Esophagus muscularis mucosa (tissue), 4 donors: Measurements from ENCODE around the gene ERBB4. TPM values are rescaled to one million over a fixed set of nuclear protein-coding genes. Genes with fewer than 3 reads are reported as not detected.

ENCODE experiments used
- DNase-seq: peaks from one replicate; pipeline ENCODE4 v3.0.0-alpha.2; 2017; ENCODE audit errors: extremely low spot score
- H3K27ac ChIP-seq, 4 donors: fragments of 200-600 bp; sonication (generic); replicated peaks in 1 of 4; 1 replicate in 3 of 4; 2 replicates in 1 of 4; pipeline ENCODE4 v1.5.1; 2016 to 2019; ENCODE audit warnings: mild to moderate bottlenecking in 1 of 4
- H3K27me3 ChIP-seq, 4 donors: fragments of 200-600 bp; sonication (generic); one replicate each; pipeline versions ENCODE4 v1.5.1 to v1.6.0; 2016 to 2019
- H3K36me3 ChIP-seq, 4 donors: fragments of 200-600 bp; sonication (generic); one replicate each; pipeline ENCODE4 v1.5.1; 2016 to 2019
- H3K4me1 ChIP-seq, 4 donors: fragments of 200-600 bp; sonication (generic); one replicate each; pipeline ENCODE4 v1.5.1; 2016 to 2019
- H3K4me3 ChIP-seq, 4 donors: fragments of 200-600 bp; sonication (generic); 1 replicate in 2 of 4; 2 replicates in 2 of 4; pipeline ENCODE4 v1.5.1; 2016 to 2019; ENCODE audit warnings: mild to moderate bottlenecking in 4 of 4, moderate library complexity in 1 of 4
- H3K9me3 ChIP-seq, 4 donors: fragments of 200-600 bp; sonication (generic); 1 replicate in 3 of 4; 2 replicates in 1 of 4; pipeline ENCODE4 v1.5.1; 2016 to 2019
- EP300 ChIP-seq: sonication (generic); formaldehyde crosslinking; IDR thresholded peaks from one replicate; pipeline ENCODE4 v1.6.1; 2017; ENCODE audit warnings: antibody characterized with exemption
- POLR2A ChIP-seq: fragments of 450-650 bp; IDR thresholded peaks from one replicate; pipeline ENCODE4 v1.6.1; 2017; ENCODE audit warnings: antibody characterized with exemption, moderate library complexity, mild to moderate bottlenecking, low read depth
- POLR2AphosphoS5 ChIP-seq, 2 donors: sonication (generic); formaldehyde crosslinking; IDR thresholded peaks; one replicate each; pipeline ENCODE4 v1.6.1; 2017; ENCODE audit warnings: antibody characterized with exemption in 2 of 2
- WGBS: methylation state at CpG from one replicate; pipeline ENCODE4 v1.1.5; 2018; 5-methylcytosine and 5-hydroxymethylcytosine counted together
- intact Hi-C: fragments of 100-400 bp; cut with DNase I; formaldehyde crosslinking; loops from one replicate; pipeline ENCODE4 v1.15.1; 2023
- total RNA-seq, 4 donors: library from RNA; depleted of rRNA; stranded (reverse); fragments of >200 nt; gene quantifications; one replicate each; pipeline versions ENCODE4 v1.1.0 to v1.2.1, GENCODE V29; 2016
- TF ChIP-seq, protein P1 (sequence below), 3 experiments: fragments of 200-600 bp in 2 of 3; fragments of 450-650 bp in 1 of 3; sonication (generic) in 2 of 3; IDR thresholded peaks; one replicate each; pipeline ENCODE4 v1.5.1; 2017 to 2019; ENCODE audit warnings: antibody characterized with exemption in 3 of 3, mild to moderate bottlenecking in 2 of 3, moderate library complexity in 1 of 3

Gene ERBB4
- total RNA-seq, 4 donors from 2014 or later, result under 0.01 to 0.19 (median 0.17) TPM

DNA sequence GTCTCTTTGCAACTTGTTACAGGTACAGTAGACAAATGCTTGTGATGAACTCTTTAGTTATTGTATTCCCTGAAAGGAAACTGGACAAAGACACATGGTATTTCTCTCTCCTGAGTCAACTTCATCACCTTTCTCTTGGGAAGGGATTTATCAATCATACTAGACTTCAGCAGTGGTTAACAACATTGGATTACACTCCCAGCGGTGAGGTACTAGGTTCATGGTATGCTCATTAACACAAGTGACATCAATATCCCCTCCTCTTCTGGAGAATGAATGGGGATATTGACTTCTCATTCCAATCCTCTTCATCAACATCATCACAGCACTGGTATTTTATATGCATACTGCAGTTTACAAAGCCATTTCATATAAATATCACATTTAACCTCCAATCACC is 574.6 kb downstream of the ERBB4 start:
- intact Hi-C loops, result no loop called here
- Histone ChIP-seq H3K27ac (no peak overlapping the region), H3K9me3 (no peaks in the 10 kb centered on the region), H3K4me1 (no peaks in the 10 kb centered on the region), H3K36me3 (no peaks in the 10 kb centered on the region), H3K4me3 (no peak overlapping the region), H3K27me3 (no peaks in the 10 kb centered on the region)
- DNase-seq, result no peak
- TF ChIP-seq, protein P1, sequence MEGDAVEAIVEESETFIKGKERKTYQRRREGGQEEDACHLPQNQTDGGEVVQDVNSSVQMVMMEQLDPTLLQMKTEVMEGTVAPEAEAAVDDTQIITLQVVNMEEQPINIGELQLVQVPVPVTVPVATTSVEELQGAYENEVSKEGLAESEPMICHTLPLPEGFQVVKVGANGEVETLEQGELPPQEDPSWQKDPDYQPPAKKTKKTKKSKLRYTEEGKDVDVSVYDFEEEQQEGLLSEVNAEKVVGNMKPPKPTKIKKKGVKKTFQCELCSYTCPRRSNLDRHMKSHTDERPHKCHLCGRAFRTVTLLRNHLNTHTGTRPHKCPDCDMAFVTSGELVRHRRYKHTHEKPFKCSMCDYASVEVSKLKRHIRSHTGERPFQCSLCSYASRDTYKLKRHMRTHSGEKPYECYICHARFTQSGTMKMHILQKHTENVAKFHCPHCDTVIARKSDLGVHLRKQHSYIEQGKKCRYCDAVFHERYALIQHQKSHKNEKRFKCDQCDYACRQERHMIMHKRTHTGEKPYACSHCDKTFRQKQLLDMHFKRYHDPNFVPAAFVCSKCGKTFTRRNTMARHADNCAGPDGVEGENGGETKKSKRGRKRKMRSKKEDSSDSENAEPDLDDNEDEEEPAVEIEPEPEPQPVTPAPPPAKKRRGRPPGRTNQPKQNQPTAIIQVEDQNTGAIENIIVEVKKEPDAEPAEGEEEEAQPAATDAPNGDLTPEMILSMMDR (IDR thresholded peaks at IDR 0.05), result no peak
- TF ChIP-seq POLR2AphosphoS5 (IDR thresholded peaks at IDR 0.05) (no peak), EP300 (no peak), POLR2A (no peak)
- WGBS, result 59% methylated on average over 1 of the region's 1 CpG

DNA sequence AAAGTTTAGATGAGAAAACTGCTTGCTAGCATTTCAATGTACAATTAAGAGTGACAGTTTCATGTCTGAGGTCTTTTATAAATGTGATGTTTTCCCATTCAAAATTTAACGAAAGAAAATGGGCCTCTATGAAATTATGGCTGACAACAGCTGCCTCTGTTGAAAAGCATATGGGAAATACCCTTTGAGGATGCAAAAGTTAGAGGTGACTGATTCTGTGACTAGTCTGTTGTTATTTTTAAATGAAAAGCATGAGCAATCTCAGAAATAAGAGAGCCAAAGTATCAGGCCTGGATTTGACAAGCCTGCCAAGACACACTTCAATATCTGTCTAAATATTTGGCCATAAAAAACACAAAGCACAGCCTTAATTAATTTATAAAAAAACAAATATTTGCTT is 580.8 kb downstream of the ERBB4 start:
- Histone ChIP-seq H3K27ac (no peak overlapping the region), H3K27me3 (no peaks in the 10 kb centered on the region), H3K4me3 (no peak overlapping the region), H3K9me3 (no peaks in the 10 kb centered on the region), H3K4me1 (no peaks in the 10 kb centered on the region), H3K36me3 (no peaks in the 10 kb centered on the region)
- DNase-seq, result no peak
- WGBS, result 66% methylated on average over 1 of the region's 1 CpG
- TF ChIP-seq EP300 (no peak), POLR2A (no peak), POLR2AphosphoS5 (IDR thresholded peaks at IDR 0.05) (no peak)
- TF ChIP-seq, protein P1 (IDR thresholded peaks at IDR 0.05), result no peak
- intact Hi-C loops, result no loop called here

DNA sequence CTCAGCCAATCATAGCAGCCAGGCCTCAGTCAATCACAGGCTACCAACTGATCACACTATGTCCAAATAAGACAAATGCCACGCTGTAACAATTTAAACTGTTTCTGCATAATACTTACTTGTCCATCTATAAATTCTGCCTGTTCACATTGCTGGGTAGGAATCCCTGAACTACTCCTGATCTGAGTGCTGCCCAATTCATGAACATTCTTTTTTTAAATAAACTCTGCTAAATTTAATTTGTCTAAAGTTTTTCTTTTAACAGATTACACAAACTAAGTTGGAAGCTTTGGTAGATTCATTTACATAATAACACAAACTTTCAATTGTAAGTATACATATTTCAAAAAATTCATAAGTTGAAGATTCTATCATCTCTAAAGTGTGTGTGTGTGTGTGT is 583.0 kb downstream of the ERBB4 start:
- H3K9me3 ChIP-seq, result peaks cover 0 to 7% (median 3%) of the 10 kb centered on the region in 4 donors
- H3K4me3 ChIP-seq, result no peak overlapping the region
- 77% methylated on average over 1 of the region's 1 CpG for WGBS

DNA sequence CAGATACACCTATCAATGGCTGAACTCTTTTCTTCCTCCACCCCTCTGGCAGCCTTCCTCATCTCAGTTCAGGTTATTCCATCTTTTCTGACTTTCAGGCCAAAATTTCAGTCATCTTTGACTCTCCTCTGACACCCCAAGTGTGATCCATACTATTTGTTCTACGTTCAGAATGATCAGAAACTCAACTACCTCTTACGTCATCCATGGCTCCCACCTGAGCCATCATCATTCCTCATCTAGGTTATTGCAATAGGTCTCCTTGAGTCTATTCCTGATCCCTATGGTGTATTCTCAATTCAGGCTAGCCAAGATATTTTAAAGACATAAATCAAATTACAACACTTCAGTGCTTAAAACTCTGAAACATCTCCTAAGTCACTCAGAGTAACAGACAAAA is 589.7 kb downstream of the ERBB4 start:
- Histone ChIP-seq H3K36me3 (no peaks in the 10 kb centered on the region), H3K9me3 (peaks cover 0 to 7% (median 3%) of the 10 kb centered on the region in 4 donors), H3K27ac (no peak overlapping the region), H3K4me3 (no peak overlapping the region), H3K27me3 (no peaks in the 10 kb centered on the region), H3K4me1 (no peaks in the 10 kb centered on the region)
- no peak for TF ChIP-seq POLR2A
- TF ChIP-seq, protein P1 (IDR thresholded peaks at IDR 0.05), result no peak
- TF ChIP-seq POLR2AphosphoS5 (IDR thresholded peaks at IDR 0.05), result no peak
- no peak for TF ChIP-seq EP300
- whole genome bisulfite sequencing, result 72% methylated on average over 2 of the region's 2 CpGs
- intact Hi-C loops, result no loop called here
- DNase-seq, result no peak

More for the DNA sequence above, 583.0 kb downstream of the ERBB4 start:
- TF ChIP-seq POLR2AphosphoS5 (IDR thresholded peaks at IDR 0.05) (no peak), POLR2A (no peak), EP300 (no peak)
- TF ChIP-seq, protein P1 (IDR thresholded peaks at IDR 0.05), result no peak
- intact Hi-C loops, result no loop called here
- Histone ChIP-seq H3K27ac (no peak overlapping the region), H3K27me3 (no peaks in the 10 kb centered on the region), H3K36me3 (no peaks in the 10 kb centered on the region), H3K4me1 (no peaks in the 10 kb centered on the region)
- DNase-seq, result no peak

DNA sequence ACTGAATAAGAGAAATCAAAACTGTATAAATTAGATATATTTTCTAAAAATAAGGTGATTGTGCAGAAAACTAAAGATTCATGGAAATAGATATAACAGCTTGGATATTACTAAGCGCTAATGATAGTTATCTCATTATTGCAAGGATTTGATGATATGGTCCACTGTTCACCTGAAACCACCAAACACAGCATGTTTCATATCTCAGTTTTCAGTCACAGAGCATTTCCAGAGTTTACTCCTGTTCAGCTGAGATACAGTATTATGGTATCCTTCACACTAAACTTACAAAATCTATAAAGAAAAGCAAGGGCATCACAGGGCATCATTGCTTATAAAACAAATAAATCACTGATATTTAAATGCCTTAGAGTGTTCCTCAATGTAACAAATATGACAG is 591.6 kb downstream of the ERBB4 start:
- Histone ChIP-seq H3K9me3 (peaks cover 0 to 7% (median 3%) of the 10 kb centered on the region in 4 donors), H3K27ac (no peak overlapping the region), H3K4me1 (no peaks in the 10 kb centered on the region), H3K36me3 (no peaks in the 10 kb centered on the region), H3K4me3 (no peak overlapping the region), H3K27me3 (no peaks in the 10 kb centered on the region)
- intact Hi-C loops, result no loop called here
- TF ChIP-seq, protein P1 (IDR thresholded peaks at IDR 0.05), result no peak
- TF ChIP-seq EP300, result no peak
- TF ChIP-seq POLR2A, result no peak
- no peak for TF ChIP-seq POLR2AphosphoS5 (IDR thresholded peaks at IDR 0.05)
- no peak for DNase-seq
- 0% methylated on average over 1 of the region's 1 CpG for WGBS
